ENCODE data around the gene XPNPEP2. TPM values are rescaled to one million over a fixed set of nuclear protein-coding genes. Genes with fewer than 3 reads are reported as not detected.

XPNPEP2 gene
- total RNA-seq, 1 donor from 2014 or later = not detected

DNA sequence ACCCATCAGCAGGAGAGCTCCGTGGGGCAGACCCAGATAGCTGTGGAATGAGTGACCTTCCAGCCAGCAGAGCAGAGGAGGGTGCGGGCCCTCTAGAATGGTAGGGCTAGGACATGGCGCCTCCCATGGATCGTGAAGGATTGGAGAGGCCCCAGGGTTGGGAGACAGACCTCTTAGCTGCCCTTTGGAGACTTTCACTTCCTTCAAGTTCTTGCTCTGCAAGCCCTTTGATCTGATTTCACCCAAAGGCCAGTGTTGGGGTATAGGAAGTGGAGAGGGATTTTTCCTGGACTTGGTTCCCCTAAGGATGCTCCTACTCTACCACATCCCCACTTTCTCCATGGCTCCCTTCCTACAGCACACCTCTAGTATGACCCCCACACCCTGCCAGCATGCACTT lies 43.9 kb downstream of the XPNPEP2 start:
- Histone ChIP-seq H3K27me3 (ENCODE audit: control insufficient read depth, insufficient read depth, low read length) (no peaks in the 10 kb centered on the region), H3K4me3 (ENCODE audit: low read depth, low read length) (no peak overlapping the region), H3K36me3 (ENCODE audit: control insufficient read depth, insufficient read depth, low read length) (no peaks in the 10 kb centered on the region)
- no peak for FAIRE-seq
- TF ChIP-seq, protein P1, sequence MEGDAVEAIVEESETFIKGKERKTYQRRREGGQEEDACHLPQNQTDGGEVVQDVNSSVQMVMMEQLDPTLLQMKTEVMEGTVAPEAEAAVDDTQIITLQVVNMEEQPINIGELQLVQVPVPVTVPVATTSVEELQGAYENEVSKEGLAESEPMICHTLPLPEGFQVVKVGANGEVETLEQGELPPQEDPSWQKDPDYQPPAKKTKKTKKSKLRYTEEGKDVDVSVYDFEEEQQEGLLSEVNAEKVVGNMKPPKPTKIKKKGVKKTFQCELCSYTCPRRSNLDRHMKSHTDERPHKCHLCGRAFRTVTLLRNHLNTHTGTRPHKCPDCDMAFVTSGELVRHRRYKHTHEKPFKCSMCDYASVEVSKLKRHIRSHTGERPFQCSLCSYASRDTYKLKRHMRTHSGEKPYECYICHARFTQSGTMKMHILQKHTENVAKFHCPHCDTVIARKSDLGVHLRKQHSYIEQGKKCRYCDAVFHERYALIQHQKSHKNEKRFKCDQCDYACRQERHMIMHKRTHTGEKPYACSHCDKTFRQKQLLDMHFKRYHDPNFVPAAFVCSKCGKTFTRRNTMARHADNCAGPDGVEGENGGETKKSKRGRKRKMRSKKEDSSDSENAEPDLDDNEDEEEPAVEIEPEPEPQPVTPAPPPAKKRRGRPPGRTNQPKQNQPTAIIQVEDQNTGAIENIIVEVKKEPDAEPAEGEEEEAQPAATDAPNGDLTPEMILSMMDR (IDR thresholded peaks at IDR 0.05; ENCODE audit: insufficient read depth, low read length, severe bottlenecking) = no peak
- DNase-seq (ENCODE audit: low read depth) = no peak

DNA sequence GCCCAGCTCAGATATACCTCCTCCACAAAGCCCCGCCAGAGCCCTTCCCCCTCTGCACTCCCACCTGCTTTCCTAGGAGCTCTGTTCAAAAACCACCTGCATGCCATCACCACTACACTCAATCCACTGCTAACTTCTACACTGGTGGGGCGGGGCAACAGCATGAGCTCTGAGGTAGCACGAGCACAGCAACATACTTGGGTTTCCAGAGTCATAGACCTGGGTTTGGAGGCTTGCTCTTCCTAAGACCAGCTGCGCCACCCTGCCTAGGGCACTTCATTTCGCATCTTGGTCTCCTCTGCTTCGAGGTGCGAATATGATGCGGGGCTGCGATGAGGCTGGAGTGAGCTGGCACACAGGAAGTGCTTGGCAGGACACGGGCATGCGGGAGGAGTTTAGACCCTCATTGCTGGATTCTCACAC lies 44.5 kb downstream of the XPNPEP2 start:
- no peaks in the 10 kb centered on the region for H3K36me3 ChIP-seq (ENCODE audit: control insufficient read depth, insufficient read depth, low read length)
- DNase-seq (ENCODE audit: low read depth) (no peak), FAIRE-seq (peak; percentile 40)
- H3K4me3 ChIP-seq (ENCODE audit: low read depth, low read length) = no peak overlapping the region
- no peaks in the 10 kb centered on the region for H3K27me3 ChIP-seq (ENCODE audit: control insufficient read depth, insufficient read depth, low read length)
- TF ChIP-seq, protein P1 (IDR thresholded peaks at IDR 0.05; ENCODE audit: insufficient read depth, low read length, severe bottlenecking) = no peak

DNA sequence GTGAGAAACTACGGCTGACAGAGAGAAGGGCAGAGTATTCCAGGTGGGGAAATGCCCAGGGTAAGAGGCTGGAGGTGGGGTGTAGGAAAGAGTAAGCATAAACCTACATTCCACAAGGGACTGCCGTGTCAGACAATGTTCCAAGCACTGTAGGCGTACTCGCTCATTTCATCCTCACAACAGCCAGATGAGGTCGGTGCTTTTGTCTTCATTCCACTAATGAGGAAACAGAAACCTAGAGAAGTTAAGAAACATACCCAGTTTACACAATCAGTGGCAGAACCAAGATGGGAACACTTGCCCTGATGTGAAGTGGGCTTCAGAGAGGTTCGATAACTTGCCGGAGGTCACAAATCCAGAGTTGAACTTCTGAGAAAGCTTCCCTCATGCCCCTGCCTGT lies 45.6 kb downstream of the XPNPEP2 start:
- no peaks in the 10 kb centered on the region for H3K36me3 ChIP-seq (ENCODE audit: control insufficient read depth, insufficient read depth, low read length)
- no peak overlapping the region for H3K4me3 ChIP-seq (ENCODE audit: low read depth, low read length)
- FAIRE-seq = no peak
- no peak for DNase-seq (ENCODE audit: low read depth)
- no peaks in the 10 kb centered on the region for H3K27me3 ChIP-seq (ENCODE audit: control insufficient read depth, insufficient read depth, low read length)
- TF ChIP-seq, protein P1 (IDR thresholded peaks at IDR 0.05; ENCODE audit: insufficient read depth, low read length, severe bottlenecking) = no peak

DNA sequence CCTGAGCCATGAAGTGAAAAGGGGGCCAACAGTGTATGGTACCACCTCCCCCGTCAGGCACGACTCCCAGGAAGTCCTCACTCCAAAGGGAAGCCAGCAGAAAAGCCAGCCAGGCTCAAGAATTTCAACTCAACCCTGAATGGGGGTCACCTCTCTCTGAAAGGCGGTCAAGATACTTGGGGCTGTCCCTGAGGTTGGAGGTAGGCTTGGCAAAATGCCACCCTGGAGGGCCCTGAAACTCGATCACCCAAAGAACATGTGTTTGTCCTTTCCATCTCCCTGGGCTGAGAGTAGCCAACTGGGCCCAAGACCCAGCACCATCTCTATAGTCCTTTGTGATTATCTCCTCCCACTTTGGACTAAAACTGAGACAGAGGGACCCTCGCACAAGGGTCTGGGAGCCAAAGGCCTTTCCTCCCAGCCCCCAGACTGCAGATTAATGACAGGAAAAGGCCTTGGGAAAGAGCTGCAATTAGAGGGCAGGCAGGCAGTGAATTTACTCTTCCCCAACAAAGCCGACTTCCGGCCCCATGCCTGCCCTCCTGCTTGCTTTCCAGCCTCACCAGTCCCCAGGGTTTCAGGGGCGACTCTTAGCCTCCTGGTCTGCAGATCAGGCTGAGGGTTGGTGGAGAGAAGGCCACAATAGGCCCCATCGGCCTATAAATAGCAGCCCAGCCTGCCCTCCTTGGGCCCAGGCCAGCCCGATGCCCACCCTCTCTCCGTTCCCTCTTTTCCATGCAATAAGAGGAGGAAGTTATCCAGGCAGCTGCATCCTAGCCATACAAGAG lies 46.6 kb downstream of the XPNPEP2 start:
- TF ChIP-seq, protein P1 (IDR thresholded peaks at IDR 0.05; ENCODE audit: insufficient read depth, low read length, severe bottlenecking) = no peak
- Histone ChIP-seq H3K27me3 (ENCODE audit: control insufficient read depth, insufficient read depth, low read length) (no peaks in the 10 kb centered on the region), H3K36me3 (ENCODE audit: control insufficient read depth, insufficient read depth, low read length) (no peaks in the 10 kb centered on the region), H3K4me3 (ENCODE audit: low read depth, low read length) (no peak overlapping the region)
- no peak for DNase-seq (ENCODE audit: low read depth)
- no peak for FAIRE-seq

DNA sequence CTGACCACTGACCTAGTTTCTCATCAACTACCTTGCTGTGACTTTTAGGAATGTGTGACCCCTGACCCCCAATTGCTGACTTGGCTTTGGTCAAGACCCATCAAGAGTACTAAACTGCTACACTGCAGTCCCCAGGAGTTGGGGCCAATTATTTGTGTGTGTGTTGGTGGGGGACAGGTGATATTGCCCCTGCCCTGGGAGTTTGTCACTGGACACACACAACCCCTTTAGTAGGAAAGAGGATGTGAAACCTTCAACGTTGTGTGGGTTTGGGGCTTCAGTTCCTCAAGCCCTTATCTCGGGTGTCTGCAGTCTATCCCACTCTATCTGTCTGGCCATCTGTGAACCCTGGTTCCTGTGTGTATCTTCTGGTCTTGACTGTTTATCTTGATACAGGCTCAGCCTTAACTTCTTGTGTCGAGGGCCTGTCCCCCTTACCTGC lies 47.5 kb downstream of the XPNPEP2 start:
- no peaks in the 10 kb centered on the region for H3K36me3 ChIP-seq (ENCODE audit: control insufficient read depth, insufficient read depth, low read length)
- FAIRE-seq = no peak

More for the DNA sequence above, 47.5 kb downstream of the XPNPEP2 start:
- H3K4me3 ChIP-seq (ENCODE audit: low read depth, low read length) = no peak overlapping the region
- H3K27me3 ChIP-seq (ENCODE audit: control insufficient read depth, insufficient read depth, low read length) = no peaks in the 10 kb centered on the region
- DNase-seq (ENCODE audit: low read depth) = no peak
- TF ChIP-seq, protein P1 (IDR thresholded peaks at IDR 0.05; ENCODE audit: insufficient read depth, low read length, severe bottlenecking) = no peak
